ENCODE results near the gene SS18. TPM values are rescaled to one million over a fixed set of nuclear protein-coding genes. Genes with fewer than 3 reads are reported as not detected.

The SS18 gene
- 81.4 and 100.0 TPM in 2 replicates for total RNA-seq

GRCh38 chr18:26090130-26091046 is at the start of gene SS18:
Gene SS18, minus strand, starts transcription at chr18:26090613. Its CDS starts 44 bp downstream, at chr18:26090569.

GRCh38 chr18:26133652-26134051 is 43.2 kb upstream of the SS18 start, which contains the start of gene PSMA8:
Gene PSMA8, plus strand, starts transcription at chr18:26133869. Its CDS starts 97 bp downstream, at chr18:26133966.

Other genes with a start within 250 kb of the SS18 start
- gene PSMA8, start 43.3 kb upstream of the SS18 start, total RNA-seq: not detected in 2 replicates
- gene TAF4B, start 135.8 kb upstream of the SS18 start, total RNA-seq: 3.8 and 4.5 TPM in 2 replicates